Subcutaneous adipose tissue (tissue), 4 donors: Measurements from ENCODE around the gene EDN1. TPM values are rescaled to one million over a fixed set of nuclear protein-coding genes. Genes with fewer than 3 reads are reported as not detected.

Experiments
- CTCF ChIP-seq: fragments of 450-650 bp; IDR thresholded peaks from one replicate; pipeline ENCODE4 v1.5.1; 2016; ENCODE audit warnings: low read depth, mild to moderate bottlenecking, control low read depth, antibody characterized with exemption, moderate library complexity
- total RNA-seq, 4 donors: library from RNA; depleted of rRNA; stranded (reverse); fragments of >200 nt; gene quantifications; one replicate each; pipeline ENCODE4 v1.1.0, GENCODE V29; 2016

Gene EDN1
- total RNA-seq, 4 donors from 2014 or later: 7.7 to 23.4 (median 14.4) TPM

- no peak for TF ChIP-seq CTCF
Measured at GRCh38 chr6:12279322-12280091, 10.7 kb upstream of the EDN1 start.

GRCh38 chr6:12280458-12280857 is 9.7 kb upstream of the EDN1 start:
- no peak for TF ChIP-seq CTCF

GRCh38 chr6:12280902-12281301 is 9.3 kb upstream of the EDN1 start:
- no peak for TF ChIP-seq CTCF

- TF ChIP-seq CTCF: no peak
Measured at GRCh38 chr6:12283904-12284303, 6.3 kb upstream of the EDN1 start.

GRCh38 chr6:12286373-12287110 is 3.6 kb upstream of the EDN1 start:
- TF ChIP-seq CTCF: no peak

GRCh38 chr6:12288211-12288618 is 1.9 kb upstream of the EDN1 start:
- no peak for TF ChIP-seq CTCF

GRCh38 chr6:12288914-12289313 is 1.2 kb upstream of the EDN1 start:
- no peak for TF ChIP-seq CTCF
